GM03348 (cell line): ENCODE data around the gene MAD2L1BP.
"Not testable (repeated sequence)": the region's sequence is repeated elsewhere in the genome, so short reads cannot be mapped to it uniquely, and the experiment has no call there.

Experiments used
- DNase-seq: peaks from one replicate; pipeline ENCODE4 v3.0.0; 2012; ENCODE audit warnings: low spot score

Gene MAD2L1BP

DNA sequence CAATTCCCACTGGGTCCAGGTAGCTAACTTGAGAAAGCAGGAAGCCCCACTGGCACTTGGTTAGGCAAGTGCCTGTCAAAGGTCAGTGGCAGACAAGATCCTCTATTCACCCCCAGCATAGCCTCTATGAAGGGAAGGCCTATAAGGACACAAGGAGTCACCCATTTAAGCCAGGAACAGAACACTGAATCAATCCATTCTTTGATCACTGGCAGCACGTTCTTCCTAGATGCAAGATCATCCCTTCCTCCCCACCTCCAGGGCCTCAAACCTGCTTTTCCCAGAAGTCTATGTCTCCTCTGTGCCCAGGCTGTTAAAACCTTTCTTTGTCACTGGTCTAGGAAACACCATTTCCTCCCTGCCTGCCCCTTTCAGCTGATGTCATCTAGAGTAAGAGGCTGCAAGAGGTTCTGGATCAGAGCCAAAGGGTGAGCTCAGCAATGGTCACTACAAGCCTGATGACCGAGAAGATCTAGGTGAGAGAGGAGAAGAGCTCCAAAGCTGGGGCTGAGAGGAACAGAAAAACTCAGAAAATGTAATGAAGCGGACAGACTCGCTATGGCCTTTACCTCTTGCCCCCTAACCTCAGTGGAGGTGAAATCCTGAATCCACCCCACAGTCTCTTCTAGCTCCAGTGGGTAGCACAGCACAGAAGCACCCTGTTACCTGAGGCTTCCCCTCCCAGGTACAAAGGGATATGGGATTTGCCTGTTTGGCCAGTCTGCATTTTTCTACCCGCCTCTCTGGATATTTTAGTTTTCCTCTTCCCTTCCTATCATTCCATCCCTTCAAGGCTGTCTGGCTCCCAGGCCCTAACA lies 8.4 kb upstream of the MAD2L1BP start:
- peak; percentile 87 for DNase-seq

- peak; percentile 63 for DNase-seq
Measured at GRCh38 chr6:43628393-43629103, 7.1 kb upstream of the MAD2L1BP start.

GRCh38 chr6:43629104-43629504 lies 6.5 kb upstream of the MAD2L1BP start, which contains the start of gene GTPBP2:
Gene GTPBP2, minus strand, starts transcription at chr6:43629264. Its CDS starts 102 bp downstream, at chr6:43629162.
- DNase-seq, result peak; percentile 97

DNA sequence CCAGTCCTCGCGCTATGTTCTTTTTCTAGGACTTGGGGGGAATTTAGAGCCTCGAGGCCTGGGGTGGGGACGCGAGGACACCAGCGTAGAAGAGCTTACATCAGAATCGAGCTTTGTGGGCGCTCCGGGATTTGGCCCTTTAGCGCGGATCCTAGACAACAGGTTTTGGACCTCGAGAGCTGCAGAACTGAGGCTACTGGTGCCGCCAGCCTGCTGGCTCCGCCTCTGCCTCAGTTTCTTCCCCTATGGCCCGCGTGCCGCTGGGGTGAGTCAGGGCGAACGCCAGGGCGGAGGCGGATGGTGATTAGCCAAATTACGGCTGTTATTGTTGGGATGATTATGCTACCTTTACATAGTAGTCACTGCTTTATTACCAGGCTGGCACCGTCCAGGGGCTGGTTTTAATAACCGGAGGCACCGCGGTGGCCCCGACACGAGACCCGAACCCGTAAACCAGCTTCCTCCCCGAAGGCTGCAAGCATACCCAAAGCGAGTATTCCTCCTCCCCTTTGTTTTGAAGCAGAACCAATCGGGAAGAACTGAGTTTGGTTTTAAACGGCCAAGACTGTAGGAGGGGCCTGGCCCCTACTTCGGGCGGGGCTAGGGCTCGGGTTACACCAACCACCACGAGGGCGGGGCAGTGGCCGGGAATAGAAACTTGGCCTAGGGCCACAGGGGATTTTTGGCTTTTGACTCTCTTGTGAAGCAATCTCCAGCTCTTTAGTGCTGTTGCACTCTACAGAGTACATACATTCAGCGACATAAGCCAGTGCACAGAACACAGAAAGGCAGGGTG lies 5.9 kb upstream of the MAD2L1BP start:
- peak; percentile 98 for DNase-seq

DNA sequence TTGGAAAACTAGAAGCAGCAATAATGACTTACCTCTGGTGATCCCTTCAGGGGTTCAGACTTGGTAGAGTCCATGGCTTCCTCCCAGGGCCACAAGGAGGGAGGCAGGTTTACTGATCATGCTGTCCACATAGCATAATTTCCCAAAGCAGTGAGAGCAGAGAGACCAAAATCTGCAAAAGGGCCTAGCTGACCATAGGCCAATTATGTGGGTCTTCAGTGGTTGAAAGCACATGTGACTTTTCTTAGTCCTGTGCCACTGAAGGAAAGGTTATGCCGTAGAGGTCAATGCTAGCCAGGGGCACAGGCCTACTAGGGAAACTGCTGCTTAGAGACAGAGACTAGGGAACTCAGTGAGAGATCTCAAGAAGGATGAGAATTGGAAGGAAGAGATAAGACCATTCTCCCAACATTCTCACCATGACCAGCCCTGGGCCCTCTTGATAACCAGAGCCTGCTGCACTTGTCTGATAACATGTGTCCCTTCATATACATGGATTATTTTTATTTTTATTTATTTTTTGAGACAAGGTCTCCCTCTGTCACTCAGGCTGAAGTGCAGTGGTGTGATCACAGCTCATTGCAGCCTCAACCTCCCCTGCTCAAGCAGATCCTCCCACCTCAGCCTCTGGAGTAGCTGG lies 4.5 kb upstream of the MAD2L1BP start:
- DNase-seq, result no peak

DNA sequence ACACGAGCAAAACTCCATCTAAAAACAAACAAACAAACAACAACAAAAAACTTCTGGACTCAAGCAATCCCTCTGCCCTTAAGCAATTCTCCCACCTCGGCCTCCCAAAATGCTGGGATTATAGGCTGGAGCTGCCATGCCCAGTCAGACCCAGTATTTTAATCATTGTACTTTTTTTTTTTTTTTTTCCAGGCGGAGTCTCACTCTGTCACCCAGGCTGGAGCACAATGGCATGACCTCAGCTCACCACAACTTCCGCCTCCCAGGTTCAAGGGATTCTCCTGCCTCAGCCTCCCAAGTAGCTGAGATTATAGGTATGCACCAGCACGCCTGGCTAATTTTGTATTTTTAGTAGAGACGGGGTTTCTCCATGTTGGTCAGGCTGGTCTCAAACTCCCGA lies 2.6 kb upstream of the MAD2L1BP start:
- DNase-seq, result not testable (repeated sequence)

GRCh38 chr6:43634702-43635303 lies 837 bp upstream of the MAD2L1BP start:
- no peak for DNase-seq

GRCh38 chr6:43636308-43636659 lies 644 bp downstream of the MAD2L1BP start:
- no peak for DNase-seq

DNA sequence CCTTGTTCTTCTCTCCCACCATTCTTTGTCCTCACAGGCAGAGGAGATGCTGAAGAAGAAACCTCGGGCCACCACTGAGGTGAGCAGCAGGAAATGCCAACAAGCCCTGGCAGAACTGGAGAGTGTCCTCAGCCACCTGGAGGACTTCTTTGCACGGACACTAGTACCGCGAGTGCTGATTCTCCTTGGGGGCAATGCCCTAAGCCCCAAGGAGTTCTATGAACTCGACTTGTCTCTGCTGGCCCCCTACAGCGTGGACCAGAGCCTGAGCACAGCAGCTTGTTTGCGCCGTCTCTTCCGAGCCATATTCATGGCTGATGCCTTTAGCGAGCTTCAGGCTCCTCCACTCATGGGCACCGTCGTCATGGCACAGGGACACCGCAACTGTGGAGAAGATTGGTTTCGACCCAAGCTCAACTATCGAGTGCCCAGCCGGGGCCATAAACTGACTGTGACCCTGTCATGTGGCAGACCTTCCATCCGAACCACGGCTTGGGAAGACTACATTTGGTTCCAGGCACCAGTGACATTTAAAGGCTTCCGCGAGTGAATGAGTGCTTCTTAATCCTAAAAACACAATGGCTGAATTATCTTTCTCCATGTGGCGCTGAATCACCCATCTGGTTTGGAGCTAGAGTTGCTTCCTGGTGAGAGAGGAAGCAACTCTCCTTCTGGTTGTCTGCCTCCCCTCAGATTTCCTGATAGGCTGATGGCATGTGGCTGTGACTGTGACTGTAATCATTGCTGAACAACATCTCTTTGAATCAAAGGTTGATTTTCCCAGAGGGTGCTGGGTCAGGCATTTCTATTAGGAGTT lies 4.6 kb downstream of the MAD2L1BP start:
- no peak for DNase-seq

- peak; percentile 79 for DNase-seq
Measured at GRCh38 chr6:43644940-43645612, 9.4 kb downstream of the MAD2L1BP start, which contains the start of gene RSPH9. Gene RSPH9, plus strand, starts transcription at chr6:43645036. Its CDS starts 63 bp downstream, at chr6:43645099.

- no peak for DNase-seq
Measured at GRCh38 chr6:43645613-43645964, 9.9 kb downstream of the MAD2L1BP start.

- no peak for DNase-seq
Measured at GRCh38 chr6:43647613-43648012, 12.0 kb downstream of the MAD2L1BP start.

GRCh38 chr6:43648248-43648647 lies 12.6 kb downstream of the MAD2L1BP start:
- no peak for DNase-seq

- DNase-seq, result not testable (repeated sequence)
Measured at GRCh38 chr6:43652822-43653221, 17.2 kb downstream of the MAD2L1BP start.

GRCh38 chr6:43657221-43657802 lies 21.7 kb downstream of the MAD2L1BP start:
- DNase-seq, result no peak

DNA sequence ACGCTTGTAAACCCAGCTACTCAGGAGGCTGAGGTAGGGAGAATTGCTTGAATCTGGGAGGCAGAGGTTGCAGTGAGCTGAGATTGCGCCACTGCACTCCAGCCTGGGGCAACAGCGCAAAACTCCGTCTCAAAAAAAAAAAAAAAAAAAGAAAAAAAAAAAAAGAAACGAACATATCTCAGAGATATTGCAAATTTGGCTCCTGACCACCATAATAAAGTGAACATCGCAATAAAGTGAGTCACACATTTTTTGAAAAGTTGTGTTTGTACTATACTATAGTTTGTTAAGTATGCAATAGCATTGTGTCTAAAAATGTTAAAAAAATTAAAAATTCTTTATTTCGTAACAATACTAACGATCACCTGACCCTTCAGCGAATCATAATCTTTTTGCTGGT lies 22.5 kb downstream of the MAD2L1BP start:
- no peak for DNase-seq

GRCh38 chr6:43662948-43663347 lies 27.3 kb downstream of the MAD2L1BP start:
- not testable (repeated sequence) for DNase-seq

GRCh38 chr6:43665376-43665775 lies 29.7 kb downstream of the MAD2L1BP start:
- peak; percentile 43 for DNase-seq

DNA sequence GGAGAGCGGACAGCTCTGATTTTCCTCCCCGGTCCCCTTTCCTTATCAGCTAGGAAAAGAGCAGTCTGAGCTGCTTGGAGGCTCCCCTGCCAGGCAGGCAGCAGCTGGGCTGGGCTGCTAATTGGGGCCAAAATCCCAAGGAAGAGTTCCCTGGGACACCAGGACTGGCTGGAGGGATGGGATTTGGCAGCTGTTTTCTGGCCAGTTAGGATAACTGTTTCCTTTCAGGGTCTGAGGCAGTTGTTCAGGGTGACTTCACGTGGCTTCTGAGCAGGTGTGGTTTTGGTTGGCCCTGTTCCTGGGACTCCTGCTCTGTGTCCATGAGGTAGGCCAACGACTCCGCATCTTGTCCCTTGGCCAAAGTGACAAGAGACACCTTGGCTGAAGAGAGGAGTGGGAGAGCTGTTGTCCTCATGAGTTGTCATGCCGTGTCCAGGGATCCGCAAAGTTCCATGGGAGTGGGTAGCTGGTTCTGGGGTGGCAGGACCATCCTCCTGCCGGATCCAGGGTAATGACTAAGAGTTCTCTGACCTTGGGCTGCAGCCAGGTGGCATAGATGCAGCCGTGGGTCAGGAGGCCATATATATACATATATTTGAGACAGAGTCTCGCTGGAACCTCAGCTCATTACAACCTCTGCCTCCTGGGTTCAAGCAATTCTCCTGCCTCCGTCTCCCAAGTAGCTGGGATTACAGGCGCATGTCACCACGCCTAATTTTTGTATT lies 30.7 kb downstream of the MAD2L1BP start:
- DNase-seq, result no peak
